ENCODE measurements around the gene LIPM. TPM values are rescaled to one million over a fixed set of nuclear protein-coding genes. Genes with fewer than 3 reads are reported as not detected.

Gene LIPM
- total RNA-seq, 1 donor from 2014 or later: not detected

- DNase-seq: no peak
- peak; percentile 74 to 78 for ATAC-seq
- H3K4me1 ChIP-seq: no peaks in the 10 kb centered on the region
- H3K36me3 ChIP-seq: no peaks in the 10 kb centered on the region
- TF ChIP-seq CTCF (IDR thresholded peaks at IDR 0.05): peak; percentile 70
- H3K27ac ChIP-seq: no peak overlapping the region
- no peaks in the 10 kb centered on the region for H3K9me3 ChIP-seq
- intact Hi-C loops (cut with DNase I): no loop called here
- H3K27me3 ChIP-seq (ENCODE audit: low read depth): no peaks in the 10 kb centered on the region
- no peak overlapping the region for H3K4me3 ChIP-seq
Measured at GRCh38 chr10:88810196-88810961, 7.8 kb downstream of the LIPM start.

DNA sequence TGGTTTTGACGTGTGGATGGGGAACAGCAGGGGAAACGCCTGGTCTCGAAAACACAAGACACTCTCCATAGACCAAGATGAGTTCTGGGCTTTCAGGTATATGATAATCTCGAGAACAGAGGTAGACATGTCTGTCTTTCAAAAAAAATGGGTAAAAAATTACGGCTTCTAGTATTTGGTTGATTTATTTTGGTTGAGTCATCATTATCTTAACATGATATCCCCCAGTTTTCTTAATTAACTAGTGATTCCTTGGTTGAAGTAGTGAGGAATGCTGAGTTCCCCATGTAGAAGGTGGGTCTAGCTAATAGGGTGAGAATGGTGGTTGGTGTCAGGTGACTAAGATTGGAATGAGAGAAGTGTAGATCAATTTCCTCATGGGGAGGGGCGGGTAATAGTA lies 10.7 kb downstream of the LIPM start:
- H3K36me3 ChIP-seq: no peaks in the 10 kb centered on the region
- H3K4me3 ChIP-seq: no peak overlapping the region
- no peak for ATAC-seq
- no peak overlapping the region for H3K27ac ChIP-seq
- TF ChIP-seq CTCF (IDR thresholded peaks at IDR 0.05): no peak
- no peaks in the 10 kb centered on the region for H3K9me3 ChIP-seq
- no peaks in the 10 kb centered on the region for H3K27me3 ChIP-seq (ENCODE audit: low read depth)
- intact Hi-C loops (cut with DNase I): no loop called here
- H3K4me1 ChIP-seq: no peaks in the 10 kb centered on the region
- no peak for DNase-seq

GRCh38 chr10:88819290-88819689 lies 16.8 kb downstream of the LIPM start:
- H3K9me3 ChIP-seq: no peaks in the 10 kb centered on the region
- no peak for DNase-seq
- no peak for TF ChIP-seq CTCF (IDR thresholded peaks at IDR 0.05)
- no peak overlapping the region for H3K27ac ChIP-seq
- no peak for ATAC-seq
- no peaks in the 10 kb centered on the region for H3K36me3 ChIP-seq
- no peak overlapping the region for H3K4me3 ChIP-seq
- no peaks in the 10 kb centered on the region for H3K4me1 ChIP-seq
- H3K27me3 ChIP-seq (ENCODE audit: low read depth): no peaks in the 10 kb centered on the region
- intact Hi-C loops (cut with DNase I): no loop called here

- no peaks in the 10 kb centered on the region for H3K4me1 ChIP-seq
- H3K9me3 ChIP-seq: no peaks in the 10 kb centered on the region
- no peak for TF ChIP-seq CTCF (IDR thresholded peaks at IDR 0.05)
- DNase-seq: no peak
- intact Hi-C loops (cut with DNase I): no loop called here
- H3K27me3 ChIP-seq (ENCODE audit: low read depth): no peaks in the 10 kb centered on the region
- ATAC-seq: no peak
- H3K4me3 ChIP-seq: no peak overlapping the region
- no peak overlapping the region for H3K27ac ChIP-seq
- no peaks in the 10 kb centered on the region for H3K36me3 ChIP-seq
Measured at GRCh38 chr10:88820748-88821401, 18.3 kb downstream of the LIPM start.

- Histone ChIP-seq H3K27me3 (ENCODE audit: low read depth) (no peaks in the 10 kb centered on the region), H3K27ac (no peak overlapping the region), H3K9me3 (no peaks in the 10 kb centered on the region), H3K4me3 (no peak overlapping the region), H3K4me1 (no peaks in the 10 kb centered on the region), H3K36me3 (no peaks in the 10 kb centered on the region)
- no peak for TF ChIP-seq CTCF (IDR thresholded peaks at IDR 0.05)
- DNase-seq (no peak), ATAC-seq (no peak)
- intact Hi-C loops (cut with DNase I): no loop called here
Measured at GRCh38 chr10:88826388-88826787, 23.9 kb downstream of the LIPM start.

Data from lower lobe of right lung (tissue), 2 donors.